Neural progenitor cell (in vitro differentiated cells): ENCODE results near the gene TP63. TPM values are rescaled to one million over a fixed set of nuclear protein-coding genes. Genes with fewer than 3 reads are reported as not detected.

Experiments used
- DNase-seq: peaks from one replicate; pipeline ENCODE4 v3.0.0-alpha.2; 2016; ENCODE audit warnings: low spot score
- H2AFZ ChIP-seq: fragments of 200-600 bp; sonication (generic); replicated peaks from 2 replicates; pipeline ENCODE4 v1.6.1; 2016; ENCODE audit warnings: antibody characterized with exemption
- H3F3A ChIP-seq: fragments of 200-600 bp; sonication (generic); 2 replicates; pipeline ENCODE4 v1.6.1; 2016; ENCODE audit warnings: antibody characterized with exemption, low read depth
- H3K27ac ChIP-seq: fragments of 200-600 bp; sonication (generic); 2 replicates; pipeline ENCODE4 v1.5.1; 2016; ENCODE audit warnings: mild to moderate bottlenecking
- H3K27me3 ChIP-seq: fragments of 200-600 bp; sonication (generic); 2 replicates; pipeline ENCODE4 v1.6.1; 2016; ENCODE audit warnings: mild to moderate bottlenecking, moderate library complexity
- H3K36me3 ChIP-seq: fragments of 200-600 bp; sonication (generic); 2 replicates; pipeline ENCODE4 v1.5.1; 2016
- H3K4me1 ChIP-seq: fragments of 200-600 bp; sonication (generic); 2 replicates; pipeline ENCODE4 v1.6.1; 2016; ENCODE audit warnings: mixed run types
- H3K4me2 ChIP-seq: fragments of 200-600 bp; sonication (generic); 2 replicates; pipeline ENCODE4 v1.6.1; 2016
- H3K4me3 ChIP-seq: fragments of 200-600 bp; sonication (generic); 2 replicates; pipeline ENCODE4 v1.5.1; 2016
- H3K79me2 ChIP-seq: fragments of 200-600 bp; sonication (generic); 2 replicates; pipeline ENCODE4 v1.6.1; 2016; ENCODE audit warnings: low read depth
- H3K9ac ChIP-seq: fragments of 200-600 bp; sonication (generic); 2 replicates; pipeline ENCODE4 v1.6.1; 2016
- H3K9me3 ChIP-seq: fragments of 200-600 bp; sonication (generic); 2 replicates; pipeline ENCODE4 v1.5.1; 2016; ENCODE audit warnings: low read depth
- H4K20me1 ChIP-seq: fragments of 200-600 bp; sonication (generic); 2 replicates; pipeline ENCODE4 v1.6.1; 2016; ENCODE audit warnings: low read depth
- H3K27ac Mint-ChIP-seq: 3 replicates; pipeline ENCODE4 v1.8.0; 2021; ENCODE audit warnings: mixed read lengths
- H3K27me3 Mint-ChIP-seq: 2 replicates; pipeline ENCODE4 v1.8.0; 2022; ENCODE audit warnings: low read depth, mild to moderate bottlenecking, inconsistent platforms, moderate library complexity, mixed read lengths; ENCODE audit not compliant: insufficient read depth
- H3K36me3 Mint-ChIP-seq: 3 replicates; pipeline ENCODE4 v1.8.0; 2021; ENCODE audit warnings: mixed read lengths
- H3K4me1 Mint-ChIP-seq: 3 replicates; pipeline ENCODE4 v1.8.0; 2021; ENCODE audit warnings: mixed read lengths
- H3K4me3 Mint-ChIP-seq: 3 replicates; pipeline ENCODE4 v1.8.0; 2021; ENCODE audit warnings: mild to moderate bottlenecking, moderate library complexity, mixed read lengths
- H3K9me3 Mint-ChIP-seq: 3 replicates; pipeline ENCODE4 v1.8.0; 2020; ENCODE audit warnings: mixed read lengths
- EZH2 ChIP-seq: fragments of 200-600 bp; sonication (generic); IDR thresholded peaks from 2 replicates; pipeline ENCODE4 v1.6.1; 2017; ENCODE audit warnings: antibody characterized with exemption, mild to moderate bottlenecking, moderate library complexity
- EZH2phosphoT487 ChIP-seq: fragments of 200-600 bp; sonication (generic); IDR thresholded peaks from 2 replicates; pipeline ENCODE4 v1.6.1; 2017; ENCODE audit warnings: antibody characterized with exemption
- total RNA-seq: library from RNA; depleted of rRNA; stranded (reverse); fragments of >200 nt; gene quantifications from 2 replicates; pipeline ENCODE4 v1.2.3, GENCODE V29; 2015; ENCODE audit warnings: low replicate concordance
- TF ChIP-seq, protein P1 (sequence below): fragments of 200-600 bp; sonication (generic); IDR thresholded peaks from 2 replicates; pipeline ENCODE4 v1.5.1; 2017; ENCODE audit warnings: antibody characterized with exemption, mild to moderate bottlenecking

The TP63 gene
- total RNA-seq, 1 donor from 2014 or later: 0.62 TPM

- Histone ChIP-seq H3K9ac (no peak overlapping the region), H3K27me3 (no peaks in the 10 kb centered on the region), H3F3A (peaks cover 19% of the 10 kb centered on the region), H3K36me3 (no peaks in the 10 kb centered on the region), H3K4me2 (no peak overlapping the region), H3K79me2 (no peaks in the 10 kb centered on the region), H3K27ac (no peak overlapping the region), H3K9me3 (no peaks in the 10 kb centered on the region), H3K4me1 (peaks cover 21% of the 10 kb centered on the region), H4K20me1 (no peaks in the 10 kb centered on the region), H3K4me3 (no peak overlapping the region), H2AFZ (peak overlapping the region; percentile 14)
- TF ChIP-seq EZH2: no peak
- TF ChIP-seq, protein P1, sequence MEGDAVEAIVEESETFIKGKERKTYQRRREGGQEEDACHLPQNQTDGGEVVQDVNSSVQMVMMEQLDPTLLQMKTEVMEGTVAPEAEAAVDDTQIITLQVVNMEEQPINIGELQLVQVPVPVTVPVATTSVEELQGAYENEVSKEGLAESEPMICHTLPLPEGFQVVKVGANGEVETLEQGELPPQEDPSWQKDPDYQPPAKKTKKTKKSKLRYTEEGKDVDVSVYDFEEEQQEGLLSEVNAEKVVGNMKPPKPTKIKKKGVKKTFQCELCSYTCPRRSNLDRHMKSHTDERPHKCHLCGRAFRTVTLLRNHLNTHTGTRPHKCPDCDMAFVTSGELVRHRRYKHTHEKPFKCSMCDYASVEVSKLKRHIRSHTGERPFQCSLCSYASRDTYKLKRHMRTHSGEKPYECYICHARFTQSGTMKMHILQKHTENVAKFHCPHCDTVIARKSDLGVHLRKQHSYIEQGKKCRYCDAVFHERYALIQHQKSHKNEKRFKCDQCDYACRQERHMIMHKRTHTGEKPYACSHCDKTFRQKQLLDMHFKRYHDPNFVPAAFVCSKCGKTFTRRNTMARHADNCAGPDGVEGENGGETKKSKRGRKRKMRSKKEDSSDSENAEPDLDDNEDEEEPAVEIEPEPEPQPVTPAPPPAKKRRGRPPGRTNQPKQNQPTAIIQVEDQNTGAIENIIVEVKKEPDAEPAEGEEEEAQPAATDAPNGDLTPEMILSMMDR: no peak
- no peak for TF ChIP-seq EZH2phosphoT487
- peaks cover 6% of the 10 kb centered on the region for H3K4me1 Mint-ChIP-seq
- no peak overlapping the region for H3K4me3 Mint-ChIP-seq
- no peaks in the 10 kb centered on the region for H3K27me3 Mint-ChIP-seq
- no peak for DNase-seq
- H3K36me3 Mint-ChIP-seq: no peaks in the 10 kb centered on the region
- H3K27ac Mint-ChIP-seq: no peak overlapping the region
- H3K9me3 Mint-ChIP-seq: no peaks in the 10 kb centered on the region
Observed at GRCh38 chr3:189698811-189699210, 67.6 kb downstream of the TP63 start.

- H3K79me2 ChIP-seq: no peaks in the 10 kb centered on the region
- H4K20me1 ChIP-seq: no peaks in the 10 kb centered on the region
- Mint-ChIP-seq H3K9me3 (no peaks in the 10 kb centered on the region), H3K4me1 (peaks cover 6% of the 10 kb centered on the region), H3K36me3 (no peaks in the 10 kb centered on the region), H3K27me3 (no peaks in the 10 kb centered on the region), H3K27ac (no peak overlapping the region), H3K4me3 (no peak overlapping the region)
- no peaks in the 10 kb centered on the region for H3K27me3 ChIP-seq
- H3K27ac ChIP-seq: no peak overlapping the region
- DNase-seq: no peak
- H3K4me2 ChIP-seq: no peak overlapping the region
- peaks cover 20% of the 10 kb centered on the region for H3F3A ChIP-seq
- no peaks in the 10 kb centered on the region for H3K9me3 ChIP-seq
- H3K4me1 ChIP-seq: peaks cover 21% of the 10 kb centered on the region
- H3K36me3 ChIP-seq: no peaks in the 10 kb centered on the region
- TF ChIP-seq EZH2: no peak
- TF ChIP-seq EZH2phosphoT487: no peak
- TF ChIP-seq, protein P1: no peak
- H2AFZ ChIP-seq: no peak overlapping the region
- H3K9ac ChIP-seq: no peak overlapping the region
- no peak overlapping the region for H3K4me3 ChIP-seq
Observed at GRCh38 chr3:189699885-189700284, 68.7 kb downstream of the TP63 start.

DNA sequence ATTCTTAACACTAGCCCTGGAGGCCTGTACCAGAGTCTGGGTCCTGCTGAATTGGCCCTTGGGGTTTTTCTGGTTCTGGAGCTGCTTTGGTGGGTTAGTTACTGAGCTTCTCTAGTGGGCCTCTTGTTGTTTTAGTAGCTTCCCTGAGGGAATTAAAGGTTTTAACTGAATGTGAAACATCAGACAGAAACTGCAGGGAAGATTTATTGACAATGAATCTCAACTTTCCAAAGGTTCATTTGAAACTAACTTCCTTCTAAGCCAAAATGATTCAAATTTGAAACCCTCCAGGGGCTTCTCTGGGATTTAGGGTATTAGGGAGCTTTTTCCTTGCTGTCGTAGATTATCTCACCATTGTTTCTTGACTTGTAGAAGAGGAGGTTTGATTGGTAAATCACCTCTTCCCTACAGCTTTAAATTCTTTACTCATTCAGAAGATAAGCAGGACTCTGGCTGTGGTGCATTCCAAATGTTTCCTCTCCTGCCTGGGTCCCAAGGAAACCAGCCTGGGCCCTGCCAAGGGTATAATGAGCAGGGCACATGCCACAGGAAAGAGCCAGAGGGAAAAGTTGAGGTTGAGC is 71.0 kb downstream of the TP63 start:
- Histone ChIP-seq H3K4me1 (peaks cover 21% of the 10 kb centered on the region), H3F3A (peaks cover 20% of the 10 kb centered on the region), H3K4me3 (no peak overlapping the region), H4K20me1 (no peaks in the 10 kb centered on the region), H3K4me2 (peak overlapping the region; percentile 62), H3K27ac (peak overlapping the region; percentile 88), H2AFZ (no peak overlapping the region), H3K9ac (no peak overlapping the region), H3K9me3 (no peaks in the 10 kb centered on the region), H3K79me2 (no peaks in the 10 kb centered on the region), H3K36me3 (no peaks in the 10 kb centered on the region), H3K27me3 (no peaks in the 10 kb centered on the region)
- DNase-seq: peak; percentile 60
- Mint-ChIP-seq H3K36me3 (no peaks in the 10 kb centered on the region), H3K4me3 (no peak overlapping the region), H3K9me3 (no peaks in the 10 kb centered on the region), H3K4me1 (peaks cover 6% of the 10 kb centered on the region), H3K27ac (no peak overlapping the region), H3K27me3 (no peaks in the 10 kb centered on the region)
- TF ChIP-seq EZH2: no peak
- TF ChIP-seq, protein P1: no peak
- TF ChIP-seq EZH2phosphoT487: no peak
